WI38 (cell line): ENCODE results near the gene HECA.

Experiments
- H3K4me3 ChIP-seq: 2 replicates; pipeline ENCODE4 v1.5.1; 2011; ENCODE audit warnings: low read depth, mild to moderate bottlenecking, control low read depth, low read length
- TF ChIP-seq, protein P1 (sequence below): IDR thresholded peaks from 2 replicates; pipeline ENCODE4 v1.5.1; 2012; ENCODE audit warnings: low read depth, mild to moderate bottlenecking, control low read depth, low read length

HECA gene

DNA sequence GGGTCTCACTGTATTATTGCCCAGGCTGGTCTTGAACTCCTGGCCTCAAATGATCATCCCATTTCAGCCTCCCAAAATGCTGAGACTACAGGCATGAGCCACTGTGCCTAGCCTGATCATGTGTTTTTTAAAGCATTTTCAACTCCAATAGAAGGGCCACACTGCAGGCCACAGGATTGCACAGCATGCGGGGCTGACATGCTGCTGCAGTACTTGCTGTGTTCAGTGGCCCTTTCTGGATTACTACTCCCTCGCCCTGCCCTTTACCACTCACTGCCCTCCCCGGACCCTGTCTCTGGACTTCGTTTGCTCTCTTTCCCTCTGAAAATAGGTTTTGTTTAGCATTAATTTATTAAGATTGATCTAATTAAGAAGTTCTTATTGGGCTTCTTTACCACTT lies 37.3 kb downstream of the HECA start:
- TF ChIP-seq, protein P1, sequence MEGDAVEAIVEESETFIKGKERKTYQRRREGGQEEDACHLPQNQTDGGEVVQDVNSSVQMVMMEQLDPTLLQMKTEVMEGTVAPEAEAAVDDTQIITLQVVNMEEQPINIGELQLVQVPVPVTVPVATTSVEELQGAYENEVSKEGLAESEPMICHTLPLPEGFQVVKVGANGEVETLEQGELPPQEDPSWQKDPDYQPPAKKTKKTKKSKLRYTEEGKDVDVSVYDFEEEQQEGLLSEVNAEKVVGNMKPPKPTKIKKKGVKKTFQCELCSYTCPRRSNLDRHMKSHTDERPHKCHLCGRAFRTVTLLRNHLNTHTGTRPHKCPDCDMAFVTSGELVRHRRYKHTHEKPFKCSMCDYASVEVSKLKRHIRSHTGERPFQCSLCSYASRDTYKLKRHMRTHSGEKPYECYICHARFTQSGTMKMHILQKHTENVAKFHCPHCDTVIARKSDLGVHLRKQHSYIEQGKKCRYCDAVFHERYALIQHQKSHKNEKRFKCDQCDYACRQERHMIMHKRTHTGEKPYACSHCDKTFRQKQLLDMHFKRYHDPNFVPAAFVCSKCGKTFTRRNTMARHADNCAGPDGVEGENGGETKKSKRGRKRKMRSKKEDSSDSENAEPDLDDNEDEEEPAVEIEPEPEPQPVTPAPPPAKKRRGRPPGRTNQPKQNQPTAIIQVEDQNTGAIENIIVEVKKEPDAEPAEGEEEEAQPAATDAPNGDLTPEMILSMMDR: no peak
- no peak overlapping the region for H3K4me3 ChIP-seq

DNA sequence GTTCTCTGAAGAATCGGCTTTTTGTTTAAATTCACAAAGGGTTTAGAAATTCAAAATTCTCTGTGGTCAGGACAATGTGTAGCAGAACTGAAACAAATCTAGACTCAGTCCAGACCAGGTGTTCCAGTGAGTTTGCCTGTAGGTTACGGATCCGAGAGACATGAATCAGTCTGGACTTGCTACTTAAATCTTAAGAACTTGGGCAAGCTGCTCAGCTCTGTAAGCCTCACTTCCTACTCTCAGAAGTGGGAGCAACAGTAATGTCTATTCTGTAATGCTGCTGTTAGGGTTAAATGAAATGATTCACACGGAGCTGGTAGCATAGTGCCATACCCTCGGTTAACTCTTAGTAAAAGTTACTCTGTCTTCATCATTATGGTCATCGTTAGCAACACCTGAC lies 37.7 kb downstream of the HECA start:
- TF ChIP-seq, protein P1: no peak
- no peak overlapping the region for H3K4me3 ChIP-seq

DNA sequence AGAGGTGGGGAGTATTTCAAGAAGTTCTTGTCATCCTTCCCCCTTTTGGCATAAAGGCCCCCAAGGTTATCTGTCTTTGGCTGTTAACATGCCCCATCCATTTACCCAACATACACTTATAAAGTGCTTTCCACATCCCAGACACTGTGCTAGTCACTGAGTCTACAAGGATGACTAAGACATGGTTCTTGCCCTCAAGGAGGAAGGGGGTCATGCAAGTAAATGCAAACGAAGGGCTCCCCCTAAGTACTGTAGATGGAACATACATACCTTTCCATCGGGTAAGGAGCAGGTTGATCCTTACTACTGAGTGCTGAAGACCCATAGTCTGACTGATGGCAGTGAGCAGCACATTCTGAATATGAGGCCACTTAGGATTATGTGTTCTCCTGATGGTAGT lies 38.3 kb downstream of the HECA start:
- TF ChIP-seq, protein P1: no peak
- no peak overlapping the region for H3K4me3 ChIP-seq

DNA sequence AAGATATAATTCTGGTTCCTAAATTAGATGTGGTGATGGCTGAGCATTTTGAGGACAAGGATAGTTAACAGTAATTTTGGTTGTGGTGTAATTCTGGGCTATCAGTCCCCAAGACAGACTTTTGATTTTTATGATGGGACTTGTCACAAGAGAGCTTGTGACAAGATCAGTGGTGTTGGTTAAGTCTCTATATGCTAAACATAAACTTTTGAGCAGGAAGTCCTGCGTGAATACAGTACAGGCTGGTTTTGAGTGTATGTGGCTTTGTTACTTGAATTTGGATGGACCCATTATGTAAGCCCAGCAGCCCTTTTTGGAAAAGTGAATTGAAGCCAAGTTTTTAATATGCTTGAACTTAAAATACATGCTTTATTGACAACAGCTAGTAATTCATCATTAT lies 38.9 kb downstream of the HECA start:
- TF ChIP-seq, protein P1: no peak
- H3K4me3 ChIP-seq: no peak overlapping the region

DNA sequence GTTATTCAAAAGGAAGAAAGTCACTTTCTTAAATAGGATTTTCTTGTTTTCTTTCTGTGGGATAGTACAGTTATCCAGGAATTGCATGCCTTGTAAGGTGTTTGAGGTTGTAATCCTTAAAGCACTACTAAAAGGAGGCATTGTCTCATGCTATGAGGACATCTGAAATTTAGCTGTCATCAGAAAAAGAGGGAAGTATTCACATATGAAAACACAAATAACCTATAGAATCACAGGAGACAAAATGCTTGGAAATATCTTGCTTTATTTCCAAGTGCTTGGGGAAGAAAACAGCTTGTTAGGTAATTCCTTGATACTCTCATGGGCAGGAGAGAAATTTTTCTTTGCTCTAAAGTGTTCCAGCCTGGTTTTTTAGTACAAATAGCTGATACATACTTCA lies 40.1 kb downstream of the HECA start:
- TF ChIP-seq, protein P1: no peak
- no peak overlapping the region for H3K4me3 ChIP-seq

DNA sequence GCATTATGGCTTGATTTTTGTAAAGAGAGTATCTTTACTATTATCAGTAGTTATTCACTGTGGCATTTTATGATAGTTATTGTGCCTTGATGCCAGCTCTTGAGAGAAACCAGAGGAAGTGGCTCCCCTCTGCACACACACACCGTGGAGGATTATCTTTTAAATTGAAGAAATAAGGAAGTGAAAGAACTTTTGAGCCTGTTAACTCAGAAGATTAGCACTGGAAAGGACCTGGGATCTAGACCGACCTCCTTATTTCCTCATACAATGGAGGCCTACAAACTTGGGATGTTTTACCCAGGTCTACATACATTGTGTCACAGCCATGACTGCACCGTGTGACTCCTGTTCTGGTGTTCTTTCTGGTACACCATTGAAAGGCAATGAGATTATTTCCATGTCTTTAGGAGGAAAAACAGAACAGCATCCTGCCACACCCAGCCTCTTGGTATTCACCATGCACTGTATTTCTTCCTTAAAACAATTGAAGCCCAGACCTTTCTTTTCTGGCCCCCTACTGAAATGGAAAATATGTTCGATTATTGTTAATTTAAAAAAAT lies 40.6 kb downstream of the HECA start:
- H3K4me3 ChIP-seq: no peak overlapping the region
- TF ChIP-seq, protein P1: no peak

DNA sequence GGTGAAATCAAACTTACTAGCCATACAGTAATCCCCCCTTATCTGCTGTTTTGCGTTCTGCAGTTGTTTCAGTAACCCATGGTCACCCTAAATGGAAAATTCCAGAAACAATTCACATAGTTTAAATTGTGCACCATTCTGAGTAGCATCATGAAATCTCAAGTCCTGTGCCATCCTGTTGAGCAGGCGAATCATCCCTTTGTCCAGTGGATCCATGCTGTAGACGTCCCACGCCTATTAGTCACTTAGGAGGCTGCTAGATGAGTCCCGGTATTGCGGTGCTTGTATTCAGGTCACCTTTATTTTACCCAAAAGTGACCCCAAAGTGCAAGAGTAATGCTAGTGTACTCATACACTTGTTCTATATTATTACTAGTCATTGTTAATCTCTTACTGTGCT lies 46.4 kb downstream of the HECA start:
- no peak overlapping the region for H3K4me3 ChIP-seq
- TF ChIP-seq, protein P1: no peak
